SK-N-SH (cell line): Measurements from ENCODE around the gene CACNA1A. TPM values are rescaled to one million over a fixed set of nuclear protein-coding genes. Genes with fewer than 3 reads are reported as not detected.

Source experiments
- CTCF ChIA-PET: fragments of 300-600, 350-600 bp; formaldehyde crosslinking; extraction: SDS; loops from one replicate; lab custom pipeline; 2021; lab: Yijun Ruan, JAX
- POLR2A ChIA-PET: fragments of 350-600 bp; sonication (Branson Sonifier 250); formaldehyde crosslinking; extraction: SDS; loops from one replicate; lab custom pipeline; 2020; ENCODE audit warnings: antibody characterized with exemption, inconsistent platforms; lab: Yijun Ruan, JAX
- DNase-seq: peaks from one replicate; pipeline ENCODE4 v3.0.0; 2012
- H2AFZ ChIP-seq: fragments of 200-600 bp; sonication (generic); 2 replicates; pipeline ENCODE4 v1.8.1; 2016; ENCODE audit warnings: antibody characterized with exemption, mild to moderate bottlenecking, low read depth
- H3F3A ChIP-seq: fragments of 200-600 bp; sonication (generic); replicated peaks from 2 replicates; pipeline ENCODE3; 2016; ENCODE audit warnings: antibody characterized with exemption, mild to moderate bottlenecking; ENCODE audit not compliant: insufficient read depth
- H3K27ac ChIP-seq, 2 experiments: fragments of 200-500 bp in 1 of 2; fragments of 200-600 bp in 1 of 2; sonication (Bioruptor generic) in 1 of 2; sonication (generic), shearing (Covaris generic) in 1 of 2; 2 replicates each; pipeline versions ENCODE4 v1.5.1 to v1.6.1; 2014 to 2016; ENCODE audit warnings: low read depth in 2 of 2, inconsistent platforms in 1 of 2, low read length in 1 of 2, mild to moderate bottlenecking in 1 of 2, mixed read lengths in 1 of 2
- H3K27me3 ChIP-seq: fragments of 200-600 bp; sonication (generic), shearing (Covaris generic); 2 replicates; pipeline ENCODE4 v1.6.1; 2016; ENCODE audit warnings: mixed run types; ENCODE audit not compliant: insufficient read depth
- H3K36me3 ChIP-seq, 2 experiments: fragments of 200-500 bp in 1 of 2; fragments of 200-600 bp in 1 of 2; sonication (Bioruptor generic) in 1 of 2; sonication (generic) in 1 of 2; replicated peaks in 1 of 2; 2 replicates each; pipeline versions ENCODE3 to v1.5.1; 2014 to 2016; ENCODE audit warnings: low read length in 1 of 2, mild to moderate bottlenecking in 1 of 2; ENCODE audit not compliant: insufficient read depth in 2 of 2, control insufficient read depth in 1 of 2
- H3K4me1 ChIP-seq, 2 experiments: fragments of 200-500 bp in 1 of 2; fragments of 200-600 bp in 1 of 2; sonication (Bioruptor generic) in 1 of 2; sonication (generic), shearing (Covaris generic) in 1 of 2; 2 replicates each; pipeline versions ENCODE4 v1.5.1 to v1.6.1; 2014 to 2016; ENCODE audit warnings: low read depth in 1 of 2, low read length in 1 of 2, mixed run types in 1 of 2; ENCODE audit not compliant: insufficient read depth in 2 of 2, control insufficient read depth in 1 of 2
- H3K4me2 ChIP-seq: fragments of 200-600 bp; sonication (generic), shearing (Covaris generic); 2 replicates; pipeline ENCODE4 v1.6.1; 2017; ENCODE audit warnings: mixed run types
- H3K4me3 ChIP-seq, 2 experiments: fragments of 200-500 bp in 1 of 2; fragments of 200-600 bp in 1 of 2; sonication (Bioruptor generic) in 1 of 2; sonication (generic), shearing (Covaris generic) in 1 of 2; 2 replicates each; pipeline versions ENCODE4 v1.5.1 to v1.8.1; 2014 to 2016; ENCODE audit warnings: low read depth in 2 of 2, inconsistent platforms in 1 of 2, low read length in 1 of 2, mild to moderate bottlenecking in 1 of 2, mixed read lengths in 1 of 2, moderate library complexity in 1 of 2
- H3K79me2 ChIP-seq: fragments of 200-600 bp; sonication (generic); 2 replicates; pipeline ENCODE4 v1.8.1; 2017; ENCODE audit warnings: mild to moderate bottlenecking; ENCODE audit not compliant: insufficient read depth
- H3K9ac ChIP-seq: fragments of 200-600 bp; sonication (generic); 2 replicates; pipeline ENCODE4 v1.6.1; 2017; ENCODE audit warnings: mixed run types
- H3K9me2 ChIP-seq: fragments of 200-600 bp; sonication (generic); 2 replicates; pipeline ENCODE4 v1.6.1; 2017; ENCODE audit warnings: mixed run types
- H3K9me3 ChIP-seq: fragments of 200-600 bp; sonication (generic); 2 replicates; pipeline ENCODE4 v1.6.1; 2017; ENCODE audit warnings: mixed run types, mild to moderate bottlenecking, moderate library complexity
- H4K20me1 ChIP-seq: fragments of 200-600 bp; sonication (generic); 2 replicates; pipeline ENCODE4 v1.6.1; 2017; ENCODE audit warnings: mild to moderate bottlenecking, mixed run types; ENCODE audit not compliant: insufficient read depth
- CHD2 ChIP-seq: fragments of 150-350 bp; IDR thresholded peaks from 2 replicates; pipeline ENCODE4 v1.6.1; 2018; ENCODE audit warnings: low read length; ENCODE audit not compliant: partially characterized antibody
- ELF1 ChIP-seq: IDR thresholded peaks from 2 replicates; pipeline ENCODE4 v1.4.0; 2012
- EZH2phosphoT487 ChIP-seq: fragments of 200-600 bp; sonication (generic); IDR thresholded peaks from 2 replicates; pipeline ENCODE4 v1.6.1; 2017; ENCODE audit warnings: low read depth, mixed run types, mild to moderate bottlenecking, antibody characterized with exemption, moderate library complexity, borderline replicate concordance
- FOXJ3 ChIP-seq: sonication (generic); formaldehyde crosslinking; IDR thresholded peaks from 2 replicates; pipeline ENCODE4 v1.5.1; 2020; ENCODE audit warnings: mild to moderate bottlenecking, missing genetic modification reagents
- JUND ChIP-seq: IDR thresholded peaks from 2 replicates; pipeline ENCODE4 v1.4.0; 2012
- MAX ChIP-seq: IDR thresholded peaks from 2 replicates; pipeline ENCODE4 v1.4.0; 2012; ENCODE audit warnings: low read depth
- MXI1 ChIP-seq: IDR thresholded peaks from 2 replicates; pipeline ENCODE4 v1.6.1; 2012; ENCODE audit warnings: mild to moderate bottlenecking, low read depth, low read length, improper control_type of control experiment
- NRF1 ChIP-seq: IDR thresholded peaks from 2 replicates; pipeline ENCODE4 v1.6.1; 2012; ENCODE audit warnings: low read depth, mild to moderate bottlenecking, low read length
- RCOR1 ChIP-seq: fragments of 150-350 bp; IDR thresholded peaks from 2 replicates; pipeline ENCODE4 v1.6.1; 2017; ENCODE audit warnings: antibody characterized with exemption, low read length
- SMC3 ChIP-seq: IDR thresholded peaks from 2 replicates; pipeline ENCODE4 v1.6.1; 2012; ENCODE audit warnings: low read depth, low read length, improper control_type of control experiment
- USF1 ChIP-seq: IDR thresholded peaks from 2 replicates; pipeline ENCODE4 v1.4.0; 2012; ENCODE audit warnings: low read depth, borderline replicate concordance
- USF2 ChIP-seq: fragments of 150-350 bp; IDR thresholded peaks from 2 replicates; pipeline ENCODE4 v1.6.1; 2017; ENCODE audit warnings: antibody characterized with exemption, low read length, low read depth, borderline replicate concordance
- ZBTB33 ChIP-seq: IDR thresholded peaks from 2 replicates; pipeline ENCODE4 v1.4.0; 2012; ENCODE audit warnings: low read depth, borderline replicate concordance
- WGBS: methylation state at CpG from one replicate; pipeline ENCODE4 v1.1.6; 2017; ENCODE audit warnings: low lambda C conversion rate; 5-methylcytosine and 5-hydroxymethylcytosine counted together
- polyA plus RNA-seq, 3 experiments: library from polyadenylated mRNA; depleted of rRNA; stranded (reverse); fragments of >200 nt; gene quantifications; 2 replicates each; pipeline ENCODE4 v1.2.3, GENCODE V29; 2012

CACNA1A gene
- polyA plus RNA-seq, 1 of the 3 experiments (the other 2 are of a cell fraction), result 1.3 TPM

GRCh38 chr19:13195678-13196077 is 310.6 kb downstream of the CACNA1A start:
- CTCF ChIA-PET, result interaction anchor here (1.0 to 2.7 kb wide), 9 partner anchors 9 to 72 kb away, joined by 3 to 11 read pairs (median 4); no protein-coding TSS in a partner anchor
- DNase-seq, result no peak
- Histone ChIP-seq H3K4me3 (no peak overlapping the region; a peak in 1 of 4 replicates), H4K20me1 (no peaks in the 10 kb centered on the region), H3K9ac (no peak overlapping the region), H3F3A (peaks cover 3% of the 10 kb centered on the region), H3K4me1 (no peaks in the 10 kb centered on the region), H3K9me2 (no peaks in the 10 kb centered on the region), H3K4me2 (no peak overlapping the region), H3K79me2 (no peaks in the 10 kb centered on the region), H3K27ac (no peak overlapping the region), H2AFZ (no peak overlapping the region), H3K9me3 (no peaks in the 10 kb centered on the region), H3K27me3 (no peaks in the 10 kb centered on the region)
- 81% methylated on average over 11 of the region's 11 CpGs for WGBS
- POLR2A ChIA-PET, result no interaction called here
- TF ChIP-seq CHD2 (no peak), ZBTB33 (no peak), JUND (no peak), FOXJ3 (CRISPR knock-in tag) (no peak), MXI1 (no peak), EZH2phosphoT487 (no peak)
- TF ChIP-seq, all 33 proteins: peak for 0
- no peaks in the 10 kb centered on the region for H3K36me3 ChIP-seq

GRCh38 chr19:13190781-13191540 is 315.3 kb downstream of the CACNA1A start:
- Histone ChIP-seq H3K27ac (no peak overlapping the region), H3K9me2 (no peaks in the 10 kb centered on the region), H3K79me2 (no peaks in the 10 kb centered on the region), H3K9ac (no peak overlapping the region), H3K36me3 (no peaks in the 10 kb centered on the region), H3F3A (peaks cover 3% of the 10 kb centered on the region), H3K4me1 (no peaks in the 10 kb centered on the region), H3K9me3 (no peaks in the 10 kb centered on the region), H2AFZ (no peak overlapping the region), H3K4me3 (no peak overlapping the region), H3K4me2 (no peak overlapping the region), H3K27me3 (no peaks in the 10 kb centered on the region), H4K20me1 (no peaks in the 10 kb centered on the region)
- CTCF ChIA-PET, result no interaction called here
- no peak for DNase-seq
- POLR2A ChIA-PET, result no interaction called here
- WGBS, result 91% methylated on average over 19 of the region's 19 CpGs
- TF ChIP-seq RCOR1 (no peak), NRF1 (no peak), SMC3 (no peak), USF1 (no peak), USF2 (no peak), JUND (no peak), MAX (no peak), ELF1 (no peak)
